HG03060 (cell line): ENCODE measurements around the gene DPP9.
A peak's percentile ranks its signal among the peaks of the same experiment; 100 is the strongest.

Experiments used
- ATAC-seq: cut with Tn5 transposase; IDR thresholded peaks from one replicate; pipeline ENCODE4 v1.9.1; 2021; ENCODE audit warnings: low read depth, moderate number of reproducible peaks; ENCODE audit not compliant: unreplicated experiment

The DPP9 gene

DNA sequence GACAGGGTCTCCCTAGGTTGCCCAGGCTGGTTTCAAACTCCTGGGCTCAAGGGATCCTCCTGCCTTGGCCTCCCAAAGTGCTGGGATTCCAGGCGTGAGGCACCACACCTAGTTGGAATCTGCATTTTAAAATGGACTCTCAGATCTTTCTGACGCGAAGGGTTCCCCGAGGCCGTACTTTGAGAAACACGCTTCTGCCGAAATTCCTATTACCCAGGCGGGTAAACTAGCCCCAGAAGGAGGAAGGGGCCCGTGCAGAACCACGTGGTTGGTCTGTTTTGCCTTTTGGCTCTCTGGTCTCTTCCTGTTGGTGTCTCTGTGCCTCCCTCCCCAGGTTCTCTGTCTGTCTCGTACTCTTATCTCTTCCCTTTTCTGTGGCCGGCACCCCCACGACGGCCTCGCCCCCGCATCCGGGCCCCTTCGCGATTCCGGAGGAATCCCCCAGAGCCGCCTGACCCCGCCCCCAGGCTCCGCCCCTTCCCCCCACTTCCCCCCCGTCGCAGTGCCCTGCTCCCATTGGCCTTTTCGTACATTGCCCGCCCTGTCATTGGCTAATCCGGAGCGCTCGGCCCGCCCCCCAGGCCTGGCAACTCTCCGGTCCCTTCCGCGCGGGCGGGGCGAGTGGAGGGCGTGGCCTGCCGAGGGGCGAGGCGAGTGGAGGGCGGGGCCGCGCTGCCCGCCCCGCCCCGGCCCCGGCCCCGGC is 84.7 kb downstream of the DPP9 start, which contains the start of gene TNFAIP8L1:
Gene TNFAIP8L1 (plus strand): TSS at position 689 of the 703 bp plus-strand sequence. CDS start 12,354 bp downstream, outside the sequence.
- peak; percentile 53 for ATAC-seq

- no peak for ATAC-seq
Measured at GRCh38 chr19:4638317-4638716, 85.3 kb downstream of the DPP9 start.

- ATAC-seq = no peak
Measured at GRCh38 chr19:4636761-4637160, 86.9 kb downstream of the DPP9 start.

- ATAC-seq = no peak
Measured at GRCh38 chr19:4636151-4636717, 87.4 kb downstream of the DPP9 start.

DNA sequence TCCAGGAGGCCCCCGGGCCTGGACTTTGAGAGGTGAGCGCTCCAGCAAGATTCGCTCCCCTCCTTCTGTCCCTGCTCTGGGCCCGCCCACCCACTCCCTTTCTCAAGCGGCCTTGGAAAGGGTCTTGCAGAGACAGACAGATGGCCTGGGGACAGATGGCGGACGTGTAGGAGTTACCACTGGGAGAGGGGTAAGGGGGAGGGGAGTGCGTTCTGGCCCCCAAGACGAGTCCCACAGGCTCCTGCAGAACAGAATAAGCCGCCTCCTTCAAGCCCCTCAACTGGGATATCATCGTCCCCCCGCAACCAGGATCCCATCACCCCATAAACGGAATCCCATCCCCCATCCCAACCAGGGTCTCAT is 87.9 kb downstream of the DPP9 start:
- ATAC-seq = no peak

GRCh38 chr19:4633140-4633967 is 90.3 kb downstream of the DPP9 start:
- no peak for ATAC-seq
